Neutrophil (primary cell): ENCODE measurements around the gene IRAK3.

Experiments used
- H3K27ac ChIP-seq: fragments of 200-600 bp; sonication (generic); 2 replicates; pipeline ENCODE4 v1.5.1; 2016; ENCODE audit warnings: mild to moderate bottlenecking, moderate library complexity
- H3K27me3 ChIP-seq: fragments of 200-600 bp; sonication (generic); 2 replicates; pipeline ENCODE4 v1.6.0; 2016; ENCODE audit warnings: mild to moderate bottlenecking
- H3K36me3 ChIP-seq: fragments of 200-600 bp; sonication (generic); 2 replicates; pipeline ENCODE4 v1.5.1; 2017
- H3K4me1 ChIP-seq, 2 experiments: fragments of 200-600 bp in 1 of 2; sonication (generic) in 1 of 2; 1 replicate in 1 of 2; 2 replicates in 1 of 2; pipeline versions ENCODE4 v1.5.1 to v1.6.1; 2013 to 2016; ENCODE audit warnings: low read depth in 1 of 2, low read length in 1 of 2, mild to moderate bottlenecking in 1 of 2, moderate library complexity in 1 of 2; ENCODE audit not compliant: control insufficient read depth in 1 of 2, insufficient read depth in 1 of 2
- H3K4me3 ChIP-seq, 2 experiments: fragments of 200-600 bp in 1 of 2; sonication (generic) in 1 of 2; 1 replicate in 1 of 2; 2 replicates in 1 of 2; pipeline ENCODE4 v1.5.1; 2013 to 2016; ENCODE audit warnings: low read depth in 1 of 2, low read length in 1 of 2, mild to moderate bottlenecking in 1 of 2, moderate library complexity in 1 of 2
- H3K9me3 ChIP-seq: fragments of 200-600 bp; sonication (generic); 2 replicates; pipeline ENCODE4 v1.5.1; 2016
- CTCF ChIP-seq: fragments of 200-600 bp; sonication (generic); IDR thresholded peaks from 2 replicates; pipeline ENCODE4 v1.5.1; 2016; ENCODE audit warnings: antibody characterized with exemption

The IRAK3 gene

DNA sequence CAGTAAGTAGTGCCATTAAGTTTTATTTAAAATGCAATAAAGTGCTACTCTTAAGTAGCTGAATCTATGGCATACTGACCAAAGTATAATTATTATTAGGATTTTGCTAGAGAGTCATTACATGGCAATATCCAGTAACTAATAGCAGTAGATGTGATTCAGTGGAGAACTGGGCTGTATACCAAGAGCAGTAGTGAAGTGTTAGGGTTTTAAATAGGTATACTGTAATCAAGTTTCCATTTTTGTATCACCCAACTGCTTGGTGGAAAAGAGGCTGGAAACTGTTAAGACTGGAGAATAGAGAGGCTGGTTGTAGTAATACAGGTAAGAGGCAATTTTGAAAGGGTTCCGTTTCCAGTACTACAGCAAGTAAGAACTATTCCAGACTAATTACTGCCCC lies 45.1 kb upstream of the IRAK3 start:
- H3K9me3 ChIP-seq: no peaks in the 10 kb centered on the region
- no peak for TF ChIP-seq CTCF
- H3K36me3 ChIP-seq: peaks cover 43% of the 10 kb centered on the region
- peaks cover 50 to 58% of the 10 kb centered on the region in 2 experiments for H3K4me1 ChIP-seq
- peak overlapping the region in 1 of 2 experiments; percentile 41 for H3K4me3 ChIP-seq
- peak overlapping the region; percentile 86 for H3K27ac ChIP-seq
- H3K27me3 ChIP-seq: no peaks in the 10 kb centered on the region

- TF ChIP-seq CTCF: peak; percentile 69
- H3K9me3 ChIP-seq: no peaks in the 10 kb centered on the region
- H3K4me1 ChIP-seq: peaks cover 57 to 65% of the 10 kb centered on the region in 2 experiments
- H3K27ac ChIP-seq: peak overlapping the region; percentile 86
- H3K27me3 ChIP-seq: no peaks in the 10 kb centered on the region
- peaks cover 37% of the 10 kb centered on the region for H3K36me3 ChIP-seq
- peak overlapping the region; percentile 39 to 41 for H3K4me3 ChIP-seq
These were observed 43.9 kb upstream of the IRAK3 start for GRCh38 chr12:66144791-66145754.

DNA sequence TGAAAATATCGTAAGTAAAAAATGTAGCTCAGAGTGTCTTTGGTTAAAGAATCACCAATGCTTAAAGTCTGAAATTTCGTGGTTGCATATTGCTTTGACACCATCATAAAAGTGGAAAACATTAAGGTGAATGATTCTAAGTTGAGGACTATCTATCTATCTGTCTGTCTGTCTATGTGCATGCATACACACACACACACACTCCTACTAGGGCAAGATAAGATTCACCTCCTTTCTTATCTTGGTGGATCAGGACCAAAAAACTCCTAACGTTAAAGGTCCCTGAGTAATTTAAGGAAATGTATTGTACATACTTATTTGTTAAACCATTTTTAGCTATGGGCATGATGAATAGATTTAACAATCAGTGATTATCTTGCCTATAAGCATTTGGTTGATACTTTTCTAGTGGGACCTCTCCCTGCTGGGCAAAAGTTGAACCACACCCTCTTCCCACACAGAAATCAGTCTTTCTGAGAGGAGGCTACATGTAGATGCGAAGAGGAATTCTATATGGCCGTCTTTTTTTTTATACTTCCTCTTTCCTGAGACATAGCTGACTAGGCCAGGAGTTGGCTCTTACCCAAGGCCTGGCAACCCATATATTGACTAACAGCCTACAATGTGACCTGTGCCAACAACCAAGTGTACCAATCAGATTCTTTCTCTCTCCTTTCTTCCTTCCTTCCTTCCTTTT lies 39.2 kb upstream of the IRAK3 start:
- H3K36me3 ChIP-seq: peaks cover 42% of the 10 kb centered on the region
- peaks cover 32 to 40% of the 10 kb centered on the region in 2 experiments for H3K4me1 ChIP-seq
- no peaks in the 10 kb centered on the region for H3K9me3 ChIP-seq
- H3K27me3 ChIP-seq: no peaks in the 10 kb centered on the region
- TF ChIP-seq CTCF: no peak
- peak overlapping the region; percentile 75 for H3K27ac ChIP-seq
- H3K4me3 ChIP-seq: no peak overlapping the region

GRCh38 chr12:66152732-66153131 lies 36.3 kb upstream of the IRAK3 start:
- Histone ChIP-seq H3K9me3 (no peaks in the 10 kb centered on the region), H3K36me3 (peaks cover 29% of the 10 kb centered on the region), H3K27me3 (no peaks in the 10 kb centered on the region), H3K4me3 (no peak overlapping the region), H3K27ac (no peak overlapping the region), H3K4me1 (peaks cover 16 to 20% of the 10 kb centered on the region in 2 experiments)
- TF ChIP-seq CTCF: no peak

- Histone ChIP-seq H3K4me1 (peaks cover 23% of the 10 kb centered on the region in 2 experiments), H3K4me3 (no peak overlapping the region), H3K27me3 (no peaks in the 10 kb centered on the region), H3K27ac (peak overlapping the region; percentile 50), H3K9me3 (no peaks in the 10 kb centered on the region), H3K36me3 (peaks cover 28% of the 10 kb centered on the region)
- TF ChIP-seq CTCF: no peak
These were observed 34.2 kb upstream of the IRAK3 start for GRCh38 chr12:66154776-66155175.
